GM21447 (cell line): ENCODE data around the gene DCLK2.
"Not testable (repeated sequence)": the region's sequence is repeated elsewhere in the genome, so short reads cannot be mapped to it uniquely, and the experiment has no call there.

ENCODE experiments used
- ATAC-seq: cut with Tn5 transposase; IDR thresholded peaks from one replicate; pipeline ENCODE4 v1.9.1; 2021; ENCODE audit not compliant: unreplicated experiment

Gene DCLK2

DNA sequence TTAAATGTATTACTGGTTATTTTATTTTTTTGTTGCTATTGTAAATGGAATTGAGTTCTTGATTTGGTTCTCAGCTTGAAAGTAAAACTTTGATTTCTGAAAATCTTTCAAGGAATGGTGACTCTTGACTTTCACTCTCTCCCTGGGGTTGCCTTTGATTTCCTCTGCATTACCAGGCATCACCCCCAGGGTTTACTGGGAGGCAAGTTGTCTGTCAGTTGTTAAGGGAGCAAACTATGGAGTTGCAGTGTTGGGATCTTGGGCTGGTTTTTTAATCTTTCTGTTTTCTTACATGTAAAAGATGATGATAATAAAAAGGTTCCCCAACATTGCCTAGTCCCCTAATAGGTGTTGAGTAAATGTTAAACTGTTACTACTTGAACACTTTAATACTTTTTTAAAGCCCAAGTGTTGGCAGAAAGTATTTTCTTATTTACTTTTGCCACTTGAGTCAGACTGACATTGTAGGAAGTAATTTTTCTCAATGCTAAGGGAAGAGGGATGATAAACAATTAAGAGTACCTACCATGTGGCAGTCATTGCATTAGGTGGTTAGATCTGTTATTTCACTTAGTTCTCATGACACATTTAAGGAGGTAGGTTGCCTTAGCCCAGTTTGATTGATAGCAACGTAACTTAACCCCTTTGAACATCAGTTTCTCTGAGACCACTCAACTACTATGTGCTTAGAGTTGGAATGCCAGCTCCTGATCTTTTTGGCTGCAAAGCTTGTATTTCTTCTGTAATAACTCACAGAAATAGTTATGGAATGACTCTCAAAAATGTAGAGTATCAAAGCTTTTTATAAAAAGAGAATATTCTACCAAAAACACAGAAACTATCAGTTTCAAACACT lies 67.1 kb downstream of the DCLK2 start:
- no peak for ATAC-seq

DNA sequence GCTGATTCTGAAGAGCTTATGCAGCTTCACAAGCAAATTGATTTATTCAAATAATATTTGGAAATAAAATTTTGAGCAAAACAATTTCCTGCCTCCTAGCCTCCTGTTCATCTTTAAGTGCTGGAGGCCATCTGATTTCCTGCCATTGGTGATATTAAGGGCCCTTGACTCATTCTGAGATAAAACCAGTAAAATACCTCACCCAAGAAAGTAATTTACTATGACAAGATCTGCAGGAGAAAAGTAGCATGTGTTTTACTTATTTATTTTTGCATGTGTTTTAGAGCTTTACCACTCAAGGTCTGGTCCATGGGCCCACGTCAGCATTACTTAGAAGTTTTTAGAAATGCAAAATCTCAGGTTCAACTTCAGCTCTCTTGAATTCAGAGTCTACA lies 67.7 kb downstream of the DCLK2 start:
- ATAC-seq, result no peak

DNA sequence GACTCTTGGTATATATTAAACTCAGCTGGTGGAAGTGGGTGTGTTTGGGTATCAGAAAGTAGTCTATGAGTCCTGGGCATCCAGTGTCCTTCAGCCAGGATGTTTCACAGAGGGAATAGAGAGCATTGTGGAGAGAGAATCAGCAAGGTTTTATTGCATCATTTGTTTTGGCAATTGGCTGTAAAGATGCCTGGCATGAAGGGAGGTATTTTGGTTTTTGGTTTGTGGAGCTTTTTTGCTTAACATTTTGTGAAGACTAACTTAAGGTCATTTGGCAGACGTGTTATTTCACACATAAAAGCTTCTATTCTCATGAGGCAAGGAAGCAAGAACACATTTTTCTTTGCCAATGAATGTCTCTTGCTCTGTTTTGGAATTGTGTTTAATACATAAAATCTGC lies 71.1 kb downstream of the DCLK2 start:
- no peak for ATAC-seq

- no peak for ATAC-seq
Observed at GRCh38 chr4:150150629-150151062, 72.4 kb downstream of the DCLK2 start.

- ATAC-seq, result no peak
Observed at GRCh38 chr4:150152766-150153165, 74.5 kb downstream of the DCLK2 start.

- ATAC-seq, result no peak
Observed at GRCh38 chr4:150155391-150155790, 77.1 kb downstream of the DCLK2 start.

DNA sequence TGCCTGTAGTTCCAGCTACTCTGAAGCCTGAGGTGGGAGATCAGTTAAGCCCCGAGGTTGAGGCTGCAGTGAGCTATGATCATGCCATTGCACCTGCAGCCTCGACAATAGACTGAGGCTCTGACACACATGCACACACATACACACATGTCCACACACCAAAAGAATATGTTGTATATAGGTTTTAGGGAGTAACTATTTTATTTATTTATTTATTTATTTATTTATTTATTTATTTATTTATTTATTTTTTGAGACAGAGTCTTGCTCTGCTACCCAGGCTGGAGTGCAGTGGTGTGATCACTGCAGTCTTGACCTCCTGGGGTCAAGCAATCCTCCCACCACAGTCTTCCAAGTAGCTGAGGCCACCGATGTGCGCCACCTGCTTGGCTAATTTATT lies 78.3 kb downstream of the DCLK2 start:
- no peak for ATAC-seq

GRCh38 chr4:150158041-150158440 lies 79.8 kb downstream of the DCLK2 start:
- ATAC-seq, result no peak

GRCh38 chr4:150160473-150160872 lies 82.2 kb downstream of the DCLK2 start:
- ATAC-seq, result no peak

- ATAC-seq, result no peak
Observed at GRCh38 chr4:150161109-150161508, 82.9 kb downstream of the DCLK2 start.

GRCh38 chr4:150162020-150162419 lies 83.8 kb downstream of the DCLK2 start:
- ATAC-seq, result not testable (repeated sequence)

- ATAC-seq, result no peak
Observed at GRCh38 chr4:150164055-150164454, 85.8 kb downstream of the DCLK2 start.

DNA sequence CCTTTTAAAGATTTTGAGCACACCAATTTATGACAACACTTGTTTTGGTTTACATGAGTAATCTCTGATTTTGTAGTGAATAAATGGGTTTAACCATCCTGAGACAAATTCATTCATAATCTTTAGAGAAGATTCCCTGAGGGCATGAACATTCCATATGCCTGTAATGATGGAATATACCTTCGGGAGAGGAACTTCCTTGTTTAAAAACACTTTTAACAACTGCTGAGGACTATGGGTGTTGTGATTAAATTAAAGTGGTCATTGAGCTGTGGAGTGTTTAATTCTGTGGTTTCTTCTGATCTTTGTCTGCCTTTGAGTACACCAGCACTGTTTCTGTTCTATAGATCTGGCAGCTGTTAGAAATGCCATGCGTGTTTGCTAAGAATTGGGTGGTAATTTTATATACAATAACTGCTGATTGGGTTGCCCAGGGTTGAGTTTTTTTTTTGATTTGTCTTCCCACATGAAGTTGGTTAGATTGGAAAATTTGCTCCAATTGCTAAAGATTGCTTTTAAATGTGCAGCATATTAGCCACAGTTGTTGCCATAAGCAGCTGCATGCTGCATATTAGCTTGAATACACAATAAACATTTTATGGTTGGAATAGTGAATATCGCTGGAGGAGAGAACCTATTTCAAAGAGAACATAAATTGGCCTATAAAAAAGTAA lies 86.8 kb downstream of the DCLK2 start:
- no peak for ATAC-seq

DNA sequence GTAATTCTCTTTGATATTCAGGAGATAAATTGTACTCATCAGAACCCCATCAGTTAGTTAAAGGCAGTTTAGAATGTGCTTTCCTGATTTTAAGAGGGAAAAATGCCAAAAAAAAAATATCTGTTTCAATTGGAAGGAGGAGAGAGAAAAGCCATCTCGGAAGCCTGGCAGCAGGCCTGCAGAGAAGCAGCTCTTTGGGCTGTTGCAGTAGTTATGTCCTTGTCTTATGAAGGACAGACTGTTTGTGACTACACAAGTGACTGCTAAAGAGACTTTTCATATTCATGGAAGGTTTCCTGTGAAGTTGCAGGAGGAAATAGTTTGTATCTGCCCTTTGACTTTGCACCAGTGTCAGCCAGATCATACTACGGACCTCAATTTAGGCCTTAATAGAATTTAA lies 88.8 kb downstream of the DCLK2 start:
- ATAC-seq, result no peak

DNA sequence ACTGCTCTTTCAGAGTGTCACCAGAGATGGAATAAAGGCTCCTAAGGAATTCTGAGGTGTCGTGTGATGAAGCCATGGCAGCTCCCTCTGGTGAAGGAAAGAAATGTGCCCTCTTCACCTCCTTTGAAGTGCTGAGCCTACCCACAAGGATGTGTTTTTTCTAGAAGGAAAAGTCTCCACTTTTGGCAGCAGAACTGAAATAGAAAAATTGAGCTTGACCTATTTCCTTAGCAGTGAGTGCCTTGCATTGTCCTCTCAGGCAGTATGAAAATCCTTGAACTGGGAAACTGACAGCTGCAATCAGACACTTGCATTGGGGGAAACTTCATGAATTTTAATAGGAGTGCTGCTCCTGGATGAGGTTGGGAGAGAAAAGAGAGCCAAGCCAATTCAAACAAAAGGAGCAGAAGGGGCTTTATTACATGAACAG lies 95.2 kb downstream of the DCLK2 start:
- ATAC-seq, result no peak

GRCh38 chr4:150173982-150174398 lies 95.7 kb downstream of the DCLK2 start:
- ATAC-seq, result no peak

DNA sequence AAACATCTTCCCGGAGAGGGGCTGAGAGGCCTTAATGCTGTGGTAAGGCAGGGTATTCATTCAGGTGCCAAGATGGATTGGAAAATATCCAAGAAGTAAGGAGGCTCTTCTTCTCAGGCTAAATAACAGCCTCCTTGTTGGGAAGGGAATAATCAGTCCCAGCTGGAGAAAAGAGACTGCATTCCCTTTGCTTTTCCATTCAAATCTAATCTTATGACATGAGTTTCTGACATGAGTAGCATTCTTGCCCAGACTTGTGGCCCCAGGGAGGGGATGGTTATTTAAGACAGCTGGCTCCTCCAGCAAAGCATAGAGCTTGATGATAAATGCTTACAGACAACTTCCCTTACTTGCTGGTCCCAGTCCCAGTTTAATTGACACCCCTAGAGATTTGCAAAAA lies 98.3 kb downstream of the DCLK2 start:
- no peak for ATAC-seq

- no peak for ATAC-seq
Observed at GRCh38 chr4:150178161-150178560, 99.9 kb downstream of the DCLK2 start.

DNA sequence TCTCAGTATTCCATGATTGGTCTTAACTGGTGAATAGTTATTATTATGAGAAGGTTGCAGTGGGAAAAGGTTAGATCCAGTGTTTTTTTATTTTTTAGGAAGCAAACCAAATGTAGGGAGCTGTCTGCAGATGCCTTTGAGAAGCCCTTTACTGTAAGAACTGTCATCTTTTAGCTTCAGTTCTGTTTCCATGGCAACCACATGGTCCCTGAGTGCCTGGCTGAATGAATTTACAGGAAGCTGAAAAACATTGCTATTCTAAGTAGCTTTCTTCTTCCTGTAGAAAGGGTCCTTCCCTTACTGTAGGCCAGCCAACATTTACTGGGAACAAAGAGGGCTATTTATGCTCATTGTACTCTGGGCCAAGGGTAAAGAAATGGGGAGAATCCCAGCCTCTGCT lies 103.3 kb downstream of the DCLK2 start:
- no peak for ATAC-seq

DNA sequence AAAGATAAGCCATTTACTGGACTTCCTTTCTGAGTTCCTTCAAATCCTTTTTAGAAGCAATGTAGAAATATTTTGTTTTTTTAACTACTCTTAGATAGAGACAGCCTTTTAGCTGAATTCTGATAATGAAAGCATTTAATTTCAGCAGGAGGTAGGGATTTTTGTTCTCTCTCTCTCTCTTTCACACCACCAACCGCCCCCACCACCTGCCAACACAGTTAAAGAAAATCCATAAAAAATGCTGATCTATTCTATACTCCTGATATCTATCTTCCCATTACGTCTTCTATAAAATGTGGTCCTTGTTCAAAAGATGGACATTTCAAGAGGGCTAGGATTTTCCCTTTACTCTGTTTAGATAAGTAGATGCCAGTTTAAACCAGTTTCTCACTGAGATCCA lies 104.5 kb downstream of the DCLK2 start:
- no peak for ATAC-seq

GRCh38 chr4:150185033-150185432 lies 106.8 kb downstream of the DCLK2 start:
- not testable (repeated sequence) for ATAC-seq

- no peak for ATAC-seq
Observed at GRCh38 chr4:150192986-150193385, 114.7 kb downstream of the DCLK2 start.
